HEK293T (cell line): ENCODE measurements around the gene BLVRB.
"Not testable (repeated sequence)": the region's sequence is repeated elsewhere in the genome, so short reads cannot be mapped to it uniquely, and the experiment has no call there.

ENCODE experiments used
- SP1 ChIP-seq: fragments of 450-650 bp; IDR thresholded peaks from 2 replicates; pipeline ENCODE4 v1.6.1; 2017
- TF ChIP-seq, protein P1 (sequence below): fragments of 450-650 bp; IDR thresholded peaks from 2 replicates; pipeline ENCODE4 v1.6.1; 2016

DNA sequence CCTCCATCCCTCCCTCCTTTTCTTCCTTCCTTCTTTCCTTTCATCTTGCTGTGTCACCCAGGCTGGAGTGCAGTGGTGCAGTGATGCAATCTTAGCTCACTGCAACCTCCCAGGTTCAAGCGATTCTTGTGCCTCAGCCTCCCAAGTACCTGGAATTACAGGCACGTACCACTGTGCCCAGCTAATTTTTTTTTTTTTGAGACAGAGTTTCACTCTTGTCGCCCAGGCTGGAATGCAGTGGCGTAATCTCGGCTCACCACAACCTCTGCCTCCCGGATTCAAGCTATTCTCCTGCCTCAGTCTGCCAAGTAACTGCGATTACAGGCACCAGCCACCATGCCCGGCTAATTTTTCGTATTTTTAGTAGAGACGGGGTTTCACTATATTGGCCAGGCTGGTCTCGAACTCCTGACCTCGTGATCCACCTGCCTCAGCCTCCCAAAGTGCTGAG is 1.9 kb downstream of the BLVRB start:
- TF ChIP-seq, protein P1, sequence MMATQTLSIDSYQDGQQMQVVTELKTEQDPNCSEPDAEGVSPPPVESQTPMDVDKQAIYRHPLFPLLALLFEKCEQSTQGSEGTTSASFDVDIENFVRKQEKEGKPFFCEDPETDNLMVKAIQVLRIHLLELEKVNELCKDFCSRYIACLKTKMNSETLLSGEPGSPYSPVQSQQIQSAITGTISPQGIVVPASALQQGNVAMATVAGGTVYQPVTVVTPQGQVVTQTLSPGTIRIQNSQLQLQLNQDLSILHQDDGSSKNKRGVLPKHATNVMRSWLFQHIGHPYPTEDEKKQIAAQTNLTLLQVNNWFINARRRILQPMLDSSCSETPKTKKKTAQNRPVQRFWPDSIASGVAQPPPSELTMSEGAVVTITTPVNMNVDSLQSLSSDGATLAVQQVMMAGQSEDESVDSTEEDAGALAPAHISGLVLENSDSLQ: not testable (repeated sequence)
- TF ChIP-seq SP1: not testable (repeated sequence)
